ENCODE measurements around the gene KLHDC1. TPM values are rescaled to one million over a fixed set of nuclear protein-coding genes. Genes with fewer than 3 reads are reported as not detected.

The KLHDC1 gene, protein sequence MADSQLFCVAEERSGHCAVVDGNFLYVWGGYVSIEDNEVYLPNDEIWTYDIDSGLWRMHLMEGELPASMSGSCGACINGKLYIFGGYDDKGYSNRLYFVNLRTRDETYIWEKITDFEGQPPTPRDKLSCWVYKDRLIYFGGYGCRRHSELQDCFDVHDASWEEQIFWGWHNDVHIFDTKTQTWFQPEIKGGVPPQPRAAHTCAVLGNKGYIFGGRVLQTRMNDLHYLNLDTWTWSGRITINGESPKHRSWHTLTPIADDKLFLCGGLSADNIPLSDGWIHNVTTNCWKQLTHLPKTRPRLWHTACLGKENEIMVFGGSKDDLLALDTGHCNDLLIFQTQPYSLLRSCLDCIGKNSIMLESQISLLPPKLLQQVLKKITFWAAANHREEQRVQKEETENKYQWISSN
- 0.68 and 1.2 TPM in 2 replicates for total RNA-seq

DNA sequence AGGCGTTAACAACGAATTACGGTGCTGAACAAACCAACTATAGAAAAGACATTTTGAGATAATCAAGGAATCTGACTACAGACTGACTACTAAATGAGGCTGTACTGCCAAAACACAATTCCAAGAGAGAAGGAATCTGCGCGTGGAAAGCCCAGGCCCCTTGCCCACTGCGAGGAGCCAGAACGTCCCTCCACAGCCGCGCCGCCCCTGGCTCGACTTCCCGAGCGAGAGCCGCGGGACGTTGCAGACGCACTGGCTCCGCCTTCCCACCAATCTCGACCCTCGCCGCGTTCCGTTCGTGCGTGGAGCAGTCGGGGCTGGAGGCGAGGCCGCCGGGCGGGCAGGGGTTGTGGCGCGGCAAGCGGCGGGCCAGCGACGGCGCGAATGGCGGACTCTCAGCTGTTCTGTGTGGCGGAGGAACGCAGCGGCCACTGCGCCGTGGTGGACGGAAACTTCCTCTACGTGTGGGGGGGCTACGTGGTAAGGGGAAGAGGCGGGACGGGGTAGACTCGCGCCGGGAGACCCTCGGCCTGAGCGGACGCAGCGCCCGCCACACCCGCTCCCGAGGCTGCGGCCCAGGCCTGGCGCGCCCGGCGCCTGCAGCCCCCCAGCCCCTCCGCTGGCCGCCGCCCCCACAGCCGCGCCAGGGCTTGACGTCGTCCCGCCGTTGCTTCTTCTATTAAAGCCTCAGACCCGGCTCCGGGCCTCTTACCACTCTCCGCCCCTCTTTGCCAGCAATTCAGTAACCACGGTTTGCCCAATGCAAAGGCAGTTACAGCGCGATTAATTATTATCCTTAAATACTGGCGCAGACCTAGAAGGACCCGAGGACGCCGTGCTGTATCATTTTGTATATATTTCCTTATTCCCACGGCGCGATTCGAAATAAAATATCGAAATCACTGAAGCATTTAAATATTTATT is at the start of gene KLHDC1:
Gene KLHDC1, plus strand, starts transcription at position 310 of the 924 bp plus-strand sequence. Its CDS starts 75 bp downstream, at position 385.

DNA sequence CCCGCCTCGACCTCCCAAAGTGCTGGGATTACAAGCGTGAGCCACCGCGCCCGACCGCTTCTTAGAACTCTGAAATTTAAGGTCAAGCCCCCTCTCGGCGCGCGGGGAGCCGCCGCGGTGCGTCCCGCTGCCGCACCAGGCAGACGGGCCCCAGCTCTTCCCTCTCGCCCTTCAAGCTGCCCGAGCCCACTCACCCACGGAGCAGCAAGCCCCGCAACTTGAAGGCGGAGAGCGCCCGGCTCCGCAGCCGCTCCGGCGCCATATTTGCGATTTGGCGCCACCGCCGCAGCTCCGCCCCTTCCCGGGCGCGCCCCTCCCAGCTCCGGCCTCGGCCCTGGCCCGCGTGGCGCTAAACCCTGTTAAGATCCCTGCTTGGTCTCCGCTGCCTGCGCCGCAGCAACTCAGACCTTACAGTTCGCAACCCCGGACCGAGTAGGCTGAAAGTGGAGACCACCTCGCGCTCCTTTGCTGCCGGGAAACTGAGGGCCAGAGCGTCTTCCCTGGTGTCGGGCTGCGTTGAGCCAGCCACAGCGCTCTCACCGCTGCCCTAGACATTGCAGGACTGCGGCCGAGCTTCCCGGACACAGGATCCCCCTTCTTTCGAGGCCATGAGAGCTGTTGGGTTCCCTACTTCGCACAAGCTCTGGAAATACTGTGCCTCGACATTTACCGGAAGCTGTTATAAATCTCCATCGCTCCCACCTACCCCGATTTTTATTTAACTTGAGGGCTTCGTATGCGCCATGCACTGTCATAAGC is 4.8 kb upstream of the KLHDC1 start, which contains the start of gene POLE2:
Gene POLE2, minus strand, starts transcription at position 273 of the 759 bp plus-strand sequence. Its CDS starts 11 bp downstream, at position 262.

DNA sequence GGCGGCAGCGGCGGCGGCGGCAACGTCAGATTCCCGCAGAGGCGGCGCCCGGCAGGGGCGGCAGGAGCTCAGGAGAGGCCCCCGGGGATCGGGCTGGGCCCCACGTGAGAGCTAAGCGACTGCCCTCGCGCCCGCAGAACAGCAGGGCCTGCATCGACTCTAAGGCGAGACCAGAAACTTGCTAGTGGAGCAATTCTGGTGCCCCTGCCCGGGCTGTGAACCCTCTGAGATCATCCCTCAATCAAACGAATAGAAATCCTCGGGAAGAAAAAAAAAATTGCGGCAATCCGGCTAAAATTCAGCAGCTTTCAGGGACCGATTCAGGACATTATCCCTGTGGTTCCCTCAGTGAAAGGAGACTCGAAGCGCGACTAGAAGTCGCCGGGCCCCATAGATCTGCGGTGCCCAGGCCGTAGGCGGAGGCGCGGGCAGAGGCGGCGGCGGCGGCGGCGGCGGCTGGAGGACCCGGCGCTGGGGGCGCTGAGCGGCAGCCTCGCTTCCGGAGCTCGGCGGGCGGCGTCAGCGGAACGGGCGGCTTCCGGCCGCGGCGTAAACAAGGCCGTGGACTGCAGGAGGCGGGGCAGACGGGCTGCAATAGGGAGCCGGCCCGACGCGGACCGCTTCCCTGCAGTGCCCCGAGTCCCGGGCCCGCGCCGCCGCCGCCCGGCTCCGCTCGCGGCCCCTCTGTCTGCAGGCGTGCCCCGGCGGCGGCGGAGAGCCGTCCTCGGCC is 74.8 kb downstream of the KLHDC1 start, which contains the start of gene KLHDC2:
Gene KLHDC2, plus strand, starts transcription at position 583 of the 730 bp plus-strand sequence. CDS start 316 bp downstream, outside the sequence.

Other genes starting within 250 kb of the KLHDC1 start
- gene RPS29, start 106.7 kb upstream of the KLHDC1 start, total RNA-seq = 506 and 2,249 TPM in 2 replicates
- gene LRR1, start 94.2 kb upstream of the KLHDC1 start, total RNA-seq = 8.6 and 10.6 TPM in 2 replicates
- 286 and 384 TPM in 2 replicates for gene RPL36AL, start 72.5 kb upstream of the KLHDC1 start, total RNA-seq
- 33.5 and 43.7 TPM in 2 replicates for gene MGAT2, start 72.3 kb upstream of the KLHDC1 start, total RNA-seq
- gene DNAAF2, start 57.9 kb upstream of the KLHDC1 start, total RNA-seq = 12.6 and 12.9 TPM in 2 replicates
- gene POLE2, start 4.9 kb upstream of the KLHDC1 start, total RNA-seq = 1.4 and 2.4 TPM in 2 replicates
- 64.9 and 86.5 TPM in 2 replicates for gene KLHDC2, start 75.0 kb downstream of the KLHDC1 start, total RNA-seq
- 38.3 and 71.3 TPM in 2 replicates for gene NEMF, start 159.7 kb downstream of the KLHDC1 start, total RNA-seq
- 101 and 110 TPM in 2 replicates for gene ARF6, start 200.0 kb downstream of the KLHDC1 start, total RNA-seq